ENCODE data around the gene TOLLIP.
"Not testable (repeated sequence)": the region's sequence is repeated elsewhere in the genome, so short reads cannot be mapped to it uniquely, and the experiment has no call there.

Gene TOLLIP

GRCh38 chr11:1261241-1262071, 48.0 kb downstream of the TOLLIP start:
- no peak for DNase-seq

GRCh38 chr11:1260620-1261019, 48.8 kb downstream of the TOLLIP start:
- no peak for DNase-seq

- peak in 1 of 2 experiments; percentile 44 for DNase-seq
Measured at GRCh38 chr11:1260023-1260501, 49.4 kb downstream of the TOLLIP start.

- no peak for DNase-seq
Measured at GRCh38 chr11:1259561-1259960, 49.9 kb downstream of the TOLLIP start.

GRCh38 chr11:1259076-1259461, 50.4 kb downstream of the TOLLIP start:
- DNase-seq, result no peak

- no peak for DNase-seq
Measured at GRCh38 chr11:1258401-1259075, 50.9 kb downstream of the TOLLIP start.

- no peak for DNase-seq
Measured at GRCh38 chr11:1257916-1258315, 51.5 kb downstream of the TOLLIP start.

- DNase-seq, result no peak
Measured at GRCh38 chr11:1257366-1257765, 52.1 kb downstream of the TOLLIP start.

- peak in 1 of 2 experiments; percentile 33 for DNase-seq
Measured at GRCh38 chr11:1256257-1257045, 53.0 kb downstream of the TOLLIP start.

GRCh38 chr11:1255151-1255550, 54.3 kb downstream of the TOLLIP start:
- DNase-seq, result no peak

GRCh38 chr11:1254733-1255132, 54.7 kb downstream of the TOLLIP start:
- no peak for DNase-seq

- DNase-seq, result no peak
Measured at GRCh38 chr11:1254086-1254648, 55.3 kb downstream of the TOLLIP start.

GRCh38 chr11:1253103-1253485, 56.3 kb downstream of the TOLLIP start:
- DNase-seq, result no peak

- no peak for DNase-seq
Measured at GRCh38 chr11:1252371-1253102, 56.9 kb downstream of the TOLLIP start.

- no peak for DNase-seq
Measured at GRCh38 chr11:1251236-1251770, 58.1 kb downstream of the TOLLIP start.

GRCh38 chr11:1250411-1250810, 59.0 kb downstream of the TOLLIP start:
- not testable (repeated sequence) for DNase-seq

- DNase-seq, result not testable (repeated sequence)
Measured at GRCh38 chr11:1248951-1249350, 60.5 kb downstream of the TOLLIP start.

- not testable (repeated sequence) for DNase-seq
Measured at GRCh38 chr11:1247026-1247425, 62.4 kb downstream of the TOLLIP start.

GRCh38 chr11:1246301-1246700, 63.1 kb downstream of the TOLLIP start:
- DNase-seq, result not testable (repeated sequence)

GRCh38 chr11:1245717-1246116, 63.7 kb downstream of the TOLLIP start:
- not testable (repeated sequence) for DNase-seq

GRCh38 chr11:1244557-1244956, 64.9 kb downstream of the TOLLIP start:
- not testable (repeated sequence) for DNase-seq

- not testable (repeated sequence) for DNase-seq
Measured at GRCh38 chr11:1243521-1243920, 65.9 kb downstream of the TOLLIP start.
